ENCODE results near the gene RHBDD3. TPM values are rescaled to one million over a fixed set of nuclear protein-coding genes. Genes with fewer than 3 reads are reported as not detected.

The RHBDD3 gene
- total RNA-seq, 1 donor from 2014 or later = 29.7 TPM

DNA sequence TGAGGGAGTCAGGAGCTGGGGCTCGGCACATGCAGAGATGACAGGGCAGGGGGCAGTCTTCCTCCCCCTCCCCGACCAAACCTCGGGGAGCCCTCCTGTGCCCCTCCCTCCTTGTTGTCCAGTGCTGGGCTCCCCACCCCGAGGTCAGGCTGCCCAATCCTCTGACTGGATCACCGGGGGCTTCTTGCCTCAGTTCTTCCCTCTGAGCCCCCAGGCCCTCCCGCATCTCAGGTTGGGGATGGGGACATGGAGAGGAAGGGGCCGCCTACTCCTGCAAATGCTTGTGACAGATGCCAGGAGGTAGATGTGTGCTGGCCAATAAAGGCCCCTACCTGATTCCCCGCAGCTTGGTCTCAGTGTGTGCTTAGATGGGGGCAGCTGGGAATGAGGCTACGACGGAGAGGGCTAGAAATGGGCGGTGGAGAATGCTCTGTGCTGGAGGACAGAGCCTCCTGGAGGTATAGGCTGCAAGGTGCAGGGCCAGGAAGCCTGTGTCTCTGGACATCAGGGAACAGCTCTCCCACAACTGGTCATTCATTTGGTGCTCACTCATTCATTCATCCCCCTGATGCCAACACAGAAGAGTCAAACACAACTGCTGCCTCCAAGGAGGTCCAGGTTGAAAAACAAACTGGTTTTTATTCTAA, 8.4 kb downstream of the RHBDD3 start:
- no peak for DNase-seq (ENCODE audit: extremely low spot score in 2 of 2)
- H3K4me3 ChIP-seq = no peak overlapping the region

DNA sequence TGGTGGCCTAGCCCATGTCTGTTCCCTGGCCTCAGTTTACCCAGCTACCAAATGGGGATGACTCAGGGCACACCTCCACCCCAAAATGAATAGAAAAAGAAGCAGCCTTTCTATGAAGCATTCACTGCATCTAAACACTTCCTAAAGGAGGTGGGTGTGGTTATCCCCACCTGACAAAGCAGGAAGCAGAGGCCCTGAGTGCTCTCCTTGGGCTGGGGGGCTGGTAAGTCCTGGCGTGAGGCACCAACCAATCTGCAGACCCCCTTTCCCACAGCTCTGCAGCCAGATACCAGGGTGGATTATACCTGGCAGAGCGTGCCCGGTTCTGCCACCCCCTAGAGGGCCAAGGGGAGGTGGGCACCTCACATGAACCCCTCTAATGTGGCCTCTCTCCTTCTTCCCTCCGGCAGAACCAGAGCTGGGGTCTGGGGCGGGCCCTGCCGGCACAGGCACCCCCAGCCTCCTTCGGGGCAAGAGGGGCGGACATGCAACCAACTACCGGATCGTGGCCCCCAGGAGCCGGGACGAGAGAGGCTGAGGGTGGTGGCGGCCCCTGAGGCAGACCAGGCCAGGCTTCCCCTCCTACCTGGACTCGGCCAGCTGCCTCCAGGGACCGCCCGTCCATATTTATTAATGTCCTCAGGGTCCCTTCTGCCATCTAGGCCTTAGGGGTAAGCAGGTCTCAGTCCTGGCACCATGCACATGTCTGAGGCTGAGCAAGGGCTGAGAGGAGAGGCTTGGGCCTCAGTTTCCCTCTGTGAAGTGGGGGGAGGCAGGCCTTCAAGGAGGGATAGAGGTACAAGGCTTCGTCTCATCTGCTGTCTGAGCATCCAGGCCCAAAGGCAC, 9.2 kb downstream of the RHBDD3 start:
- H3K27me3 ChIP-seq = no peaks in the 10 kb centered on the region
- H3K4me1 ChIP-seq = no peaks in the 10 kb centered on the region
- intact Hi-C loops (cut with DNase I) = no loop called here
- no peak overlapping the region for H3K4me3 ChIP-seq
- no peaks in the 10 kb centered on the region for H3K9me3 ChIP-seq
- H3K27ac ChIP-seq = no peak overlapping the region
- no peak for TF ChIP-seq POLR2AphosphoS5 (IDR thresholded peaks at IDR 0.05; ENCODE audit: insufficient read depth in 1 of 2, low read depth in 1 of 2)
- TF ChIP-seq POLR2A (IDR thresholded peaks at IDR 0.05) = no peak
- TF ChIP-seq, protein P1, sequence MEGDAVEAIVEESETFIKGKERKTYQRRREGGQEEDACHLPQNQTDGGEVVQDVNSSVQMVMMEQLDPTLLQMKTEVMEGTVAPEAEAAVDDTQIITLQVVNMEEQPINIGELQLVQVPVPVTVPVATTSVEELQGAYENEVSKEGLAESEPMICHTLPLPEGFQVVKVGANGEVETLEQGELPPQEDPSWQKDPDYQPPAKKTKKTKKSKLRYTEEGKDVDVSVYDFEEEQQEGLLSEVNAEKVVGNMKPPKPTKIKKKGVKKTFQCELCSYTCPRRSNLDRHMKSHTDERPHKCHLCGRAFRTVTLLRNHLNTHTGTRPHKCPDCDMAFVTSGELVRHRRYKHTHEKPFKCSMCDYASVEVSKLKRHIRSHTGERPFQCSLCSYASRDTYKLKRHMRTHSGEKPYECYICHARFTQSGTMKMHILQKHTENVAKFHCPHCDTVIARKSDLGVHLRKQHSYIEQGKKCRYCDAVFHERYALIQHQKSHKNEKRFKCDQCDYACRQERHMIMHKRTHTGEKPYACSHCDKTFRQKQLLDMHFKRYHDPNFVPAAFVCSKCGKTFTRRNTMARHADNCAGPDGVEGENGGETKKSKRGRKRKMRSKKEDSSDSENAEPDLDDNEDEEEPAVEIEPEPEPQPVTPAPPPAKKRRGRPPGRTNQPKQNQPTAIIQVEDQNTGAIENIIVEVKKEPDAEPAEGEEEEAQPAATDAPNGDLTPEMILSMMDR (IDR thresholded peaks at IDR 0.05) = no peak
- no peak for DNase-seq (ENCODE audit: extremely low spot score in 2 of 2)
- H3K36me3 ChIP-seq = no peaks in the 10 kb centered on the region

More for the DNA sequence above, 8.4 kb downstream of the RHBDD3 start:
- Histone ChIP-seq H3K4me1 (no peaks in the 10 kb centered on the region), H3K36me3 (peaks cover 0 to 4% of the 10 kb centered on the region in 2 donors), H3K9me3 (no peaks in the 10 kb centered on the region), H3K27ac (no peak overlapping the region), H3K27me3 (no peaks in the 10 kb centered on the region)
- no peak for TF ChIP-seq POLR2AphosphoS5 (IDR thresholded peaks at IDR 0.05; ENCODE audit: insufficient read depth in 1 of 2, low read depth in 1 of 2)
- TF ChIP-seq POLR2A (IDR thresholded peaks at IDR 0.05) = no peak
- TF ChIP-seq, protein P1 (IDR thresholded peaks at IDR 0.05) = no peak
- intact Hi-C loops (cut with DNase I) = no loop called here

DNA sequence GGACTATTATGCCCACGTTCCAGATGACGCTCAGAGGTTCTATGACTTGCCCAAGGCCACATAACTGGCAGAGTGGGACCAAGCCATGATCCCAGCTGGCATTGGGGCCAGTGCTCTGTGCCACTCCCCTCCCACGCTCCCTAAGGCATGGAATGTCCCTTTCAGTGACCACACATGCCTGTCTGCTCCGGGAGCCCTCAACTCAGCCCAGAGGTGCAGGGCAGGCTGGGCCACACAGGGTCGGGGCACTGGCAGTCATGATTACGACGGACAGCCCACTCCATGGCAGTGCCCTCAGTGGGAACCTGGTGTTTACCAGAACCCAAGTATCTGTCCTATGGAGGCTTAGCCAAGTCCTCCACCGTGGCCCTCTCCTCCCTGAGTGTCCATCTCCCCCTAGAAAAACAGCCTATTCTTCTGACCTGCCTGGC, 10.0 kb downstream of the RHBDD3 start:
- no peak for DNase-seq (ENCODE audit: extremely low spot score in 2 of 2)
- H3K4me3 ChIP-seq = no peak overlapping the region
- no peak overlapping the region for H3K27ac ChIP-seq
- H3K36me3 ChIP-seq = no peaks in the 10 kb centered on the region
- H3K4me1 ChIP-seq = no peaks in the 10 kb centered on the region
- H3K27me3 ChIP-seq = no peaks in the 10 kb centered on the region
- H3K9me3 ChIP-seq = no peaks in the 10 kb centered on the region
- intact Hi-C loops (cut with DNase I) = no loop called here
- TF ChIP-seq POLR2A (IDR thresholded peaks at IDR 0.05) = no peak
- TF ChIP-seq, protein P1 (IDR thresholded peaks at IDR 0.05) = no peak
- TF ChIP-seq POLR2AphosphoS5 (IDR thresholded peaks at IDR 0.05; ENCODE audit: insufficient read depth in 1 of 2, low read depth in 1 of 2) = no peak

GRCh38 chr22:29256606-29257325, 11.0 kb downstream of the RHBDD3 start:
- no peaks in the 10 kb centered on the region for H3K27me3 ChIP-seq
- no peak for TF ChIP-seq POLR2A (IDR thresholded peaks at IDR 0.05)
- TF ChIP-seq, protein P1 (IDR thresholded peaks at IDR 0.05) = no peak
- TF ChIP-seq POLR2AphosphoS5 (IDR thresholded peaks at IDR 0.05; ENCODE audit: insufficient read depth in 1 of 2, low read depth in 1 of 2) = no peak
- no peaks in the 10 kb centered on the region for H3K9me3 ChIP-seq
- intact Hi-C loops (cut with DNase I) = no loop called here
- H3K4me3 ChIP-seq = no peak overlapping the region
- no peaks in the 10 kb centered on the region for H3K4me1 ChIP-seq
- H3K27ac ChIP-seq = no peak overlapping the region
- DNase-seq (ENCODE audit: extremely low spot score in 2 of 2) = no peak
- H3K36me3 ChIP-seq = no peaks in the 10 kb centered on the region

All from vagina (tissue), 2 donors.